ENCODE measurements around the gene GFRA1.

DNA sequence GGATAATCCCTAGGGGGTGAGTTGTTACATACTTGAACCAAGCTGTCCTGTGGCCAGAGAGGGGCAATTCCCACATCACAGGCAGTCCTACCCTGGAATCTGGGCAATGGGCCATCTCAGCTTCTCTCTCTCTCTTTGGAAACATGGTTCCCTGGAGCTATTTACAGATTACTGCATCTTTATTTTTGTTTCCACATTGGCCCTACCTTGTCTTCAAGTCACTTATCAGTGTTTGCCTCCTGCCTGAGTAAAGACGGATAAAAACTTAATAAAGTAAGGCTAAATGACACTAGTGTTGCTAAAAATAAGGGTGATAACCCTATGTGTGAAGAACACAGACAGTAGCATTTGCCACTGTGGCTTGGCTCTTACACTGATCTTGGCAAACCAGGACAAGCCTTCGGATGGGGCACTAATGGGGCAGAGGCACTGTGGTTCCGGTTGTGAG is 228.2 kb downstream of the GFRA1 start:
- TF ChIP-seq, protein P1, sequence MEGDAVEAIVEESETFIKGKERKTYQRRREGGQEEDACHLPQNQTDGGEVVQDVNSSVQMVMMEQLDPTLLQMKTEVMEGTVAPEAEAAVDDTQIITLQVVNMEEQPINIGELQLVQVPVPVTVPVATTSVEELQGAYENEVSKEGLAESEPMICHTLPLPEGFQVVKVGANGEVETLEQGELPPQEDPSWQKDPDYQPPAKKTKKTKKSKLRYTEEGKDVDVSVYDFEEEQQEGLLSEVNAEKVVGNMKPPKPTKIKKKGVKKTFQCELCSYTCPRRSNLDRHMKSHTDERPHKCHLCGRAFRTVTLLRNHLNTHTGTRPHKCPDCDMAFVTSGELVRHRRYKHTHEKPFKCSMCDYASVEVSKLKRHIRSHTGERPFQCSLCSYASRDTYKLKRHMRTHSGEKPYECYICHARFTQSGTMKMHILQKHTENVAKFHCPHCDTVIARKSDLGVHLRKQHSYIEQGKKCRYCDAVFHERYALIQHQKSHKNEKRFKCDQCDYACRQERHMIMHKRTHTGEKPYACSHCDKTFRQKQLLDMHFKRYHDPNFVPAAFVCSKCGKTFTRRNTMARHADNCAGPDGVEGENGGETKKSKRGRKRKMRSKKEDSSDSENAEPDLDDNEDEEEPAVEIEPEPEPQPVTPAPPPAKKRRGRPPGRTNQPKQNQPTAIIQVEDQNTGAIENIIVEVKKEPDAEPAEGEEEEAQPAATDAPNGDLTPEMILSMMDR (IDR thresholded peaks at IDR 0.05): no peak
- TF ChIP-seq EZH2 (IDR thresholded peaks at IDR 0.05) (no peak), EZH2phosphoT487 (IDR thresholded peaks at IDR 0.05) (no peak)
